Heart left ventricle (tissue), 16 donors: Measurements from ENCODE around the gene SPPL2C. TPM values are rescaled to one million over a fixed set of nuclear protein-coding genes. Genes with fewer than 3 reads are reported as not detected.

Experiments
- ATAC-seq, 4 donors: fragments of 200-7000 bp; cut with Tn5 transposase; one replicate each; pipeline ENCODE4 v1.9.1; 2020 to 2022; ENCODE audit warnings: moderate library complexity in 4 of 4, mild to moderate bottlenecking in 3 of 4, moderate number of reproducible peaks in 1 of 4
- DNase-seq, 5 donors: peaks; one replicate each; pipeline ENCODE4 v3.0.0-alpha.2; 2020
- H3K27ac ChIP-seq, 12 donors: fragments of 200-600 bp; sonication (generic) in 4 of 12; one replicate each; pipeline versions ENCODE4 v1.5.0 to v1.8.0; 2016 to 2022; ENCODE audit warnings: mild to moderate bottlenecking in 2 of 12
- H3K27me3 ChIP-seq, 9 donors: fragments of 200-600 bp; sonication (generic) in 2 of 9; one replicate each; pipeline versions ENCODE4 v1.5.1 to v1.8.0; 2016 to 2022; ENCODE audit warnings: mild to moderate bottlenecking in 3 of 9
- H3K36me3 ChIP-seq, 9 donors: fragments of 200-600 bp; sonication (generic) in 2 of 9; one replicate each; pipeline versions ENCODE4 v1.5.0 to v1.8.0; 2018 to 2022; ENCODE audit warnings: mild to moderate bottlenecking in 2 of 9
- H3K4me1 ChIP-seq, 12 donors: fragments of 200-600 bp; sonication (generic) in 4 of 12; one replicate each; pipeline versions ENCODE4 v1.5.0 to v1.8.0; 2016 to 2022; ENCODE audit warnings: mild to moderate bottlenecking in 3 of 12
- H3K4me3 ChIP-seq, 12 donors: fragments of 200-600 bp; sonication (generic) in 4 of 12; one replicate each; pipeline versions ENCODE4 v1.5.0 to v1.8.0; 2017 to 2022; ENCODE audit warnings: mild to moderate bottlenecking in 9 of 12, moderate library complexity in 4 of 12
- H3K9me3 ChIP-seq, 12 donors: fragments of 200-600 bp; sonication (generic) in 4 of 12; one replicate each; pipeline versions ENCODE4 v1.5.0 to v1.8.0; 2016 to 2022; ENCODE audit warnings: mild to moderate bottlenecking in 1 of 12
- CTCF ChIP-seq, 12 donors: fragments of 200-600 bp; sonication (generic) in 4 of 12; IDR thresholded peaks; one replicate each; pipeline versions ENCODE4 v1.5.0 to v1.8.0; 2018 to 2022; ENCODE audit warnings: antibody characterized with exemption in 12 of 12, mild to moderate bottlenecking in 5 of 12
- POLR2A ChIP-seq, 2 donors: fragments of 450-650 bp; IDR thresholded peaks; one replicate each; pipeline ENCODE4 v1.6.1; 2017; ENCODE audit warnings: antibody characterized with exemption in 2 of 2, mild to moderate bottlenecking in 2 of 2, moderate library complexity in 2 of 2
- WGBS, 4 donors: extraction: QIAGEN DNeasy Blood & Tissue Kit in 2 of 4; methylation state at CpG; one replicate each; pipeline versions ENCODE4 v1.1.5 to v1.1.7; 2013 to 2018; 5-methylcytosine and 5-hydroxymethylcytosine counted together
- intact Hi-C, 10 donors: fragments of 100-400 bp; cut with DNase I; formaldehyde crosslinking; loops; one replicate each; pipeline versions ENCODE4 v1.11.1 to v1.14.2; 2022
- polyA plus RNA-seq, 2 donors: library from polyadenylated mRNA; stranded (reverse); fragments of 200-250 nt; gene quantifications; one replicate each; pipeline ENCODE4 v1.2.3, GENCODE V29; 2013
- total RNA-seq, 9 donors: library from RNA; depleted of rRNA in 2 of 9; stranded (reverse); fragments of >200 nt in 2 of 9; fragmentation: NEBNext Ultra II Directional in 3 of 9; extraction: Animal tissue kit (Norgen Biotek cat#: 25700) in 3 of 9; gene quantifications; one replicate each; pipeline versions ENCODE4 v1.1.0 to v1.2.4, GENCODE V29; 2016 to 2023
- donor health status: ischemic (EF 13 %, LVEDD 7.1; RV severe dilation, severe dysfunction).
- donor health status: healthy with polysubstance abuse.
- donor health status: DM: no; HTN: yes; CAD: no.
- donor health status: DM: no; HTN: no; CAD: no.
- donor health status: ischemic (EF 25% LVEDD 6.9; RV normal size, moderate dysfunction).
- donor health status: ischemic (EF 25% LVEDD 5.7; RV mildly dilated, moderate dysfunction).
- donor health status: healthy.
- donor health status: DM: yes; HTN: yes; CAD: no.
- donor health status: ischemic (EF 35%, LVEDD 5.7; RV mildly dilated, moderate dysfunction).
- donor health status: nonischemic (EF 11% LVEDD 7.7; RV severe dilation, severe dysfunction).
- donor health status: DM: yes; HTN: yes; CAD: no.
- donor health status: PGD.
- donor health status: ischemic (EF 29% LVEDD 5.4; RV normal size, mild dysfunction).
- donor health status: nonischemic (EF 23%, LVEDD 6.1; RV moderate dilation, normal function).

Gene SPPL2C
- total and polyA plus RNA-seq, 11 donors, result not detected

GRCh38 chr17:45820052-45820780 is 24.5 kb upstream of the SPPL2C start:
- intact Hi-C loops, result no loop called here
- H3K4me3 ChIP-seq, result no peak overlapping the region
- H3K4me1 ChIP-seq, result no peaks in the 10 kb centered on the region
- peaks cover 0 to 17% (median 0%) of the 10 kb centered on the region in 9 donors for H3K27me3 ChIP-seq
- no peaks in the 10 kb centered on the region for H3K36me3 ChIP-seq
- WGBS, 4 donors, result 50 to 58% (median 54%) methylated on average over 6 of the region's 6 CpGs
- H3K27ac ChIP-seq, result no peak overlapping the region
- ATAC-seq (peak in 1 of 4 donors; percentile 14), DNase-seq (no peak)
- TF ChIP-seq POLR2A (IDR thresholded peaks at IDR 0.05), result no peak
- H3K9me3 ChIP-seq, result no peaks in the 10 kb centered on the region

GRCh38 chr17:45821147-45821546 is 23.5 kb upstream of the SPPL2C start:
- intact Hi-C loops, result no loop called here
- TF ChIP-seq CTCF (IDR thresholded peaks at IDR 0.05), result no peak
- no peak for TF ChIP-seq POLR2A (IDR thresholded peaks at IDR 0.05)
- no peaks in the 10 kb centered on the region for H3K9me3 ChIP-seq
- ATAC-seq, result no peak
- no peak overlapping the region for H3K4me3 ChIP-seq
- no peaks in the 10 kb centered on the region for H3K4me1 ChIP-seq
- peaks cover 0 to 20% (median 0%) of the 10 kb centered on the region in 9 donors for H3K27me3 ChIP-seq
- H3K36me3 ChIP-seq, result no peaks in the 10 kb centered on the region
- no peak for DNase-seq
- H3K27ac ChIP-seq, result no peak overlapping the region
- WGBS, 4 donors, result 87 to 90% (median 90%) methylated on average over 9 of the region's 9 CpGs

- ATAC-seq (no peak), DNase-seq (no peak)
- TF ChIP-seq CTCF (IDR thresholded peaks at IDR 0.05) (no peak), POLR2A (IDR thresholded peaks at IDR 0.05) (no peak)
- intact Hi-C loops, result no loop called here
- Histone ChIP-seq H3K4me3 (no peak overlapping the region), H3K36me3 (no peaks in the 10 kb centered on the region), H3K27ac (no peak overlapping the region), H3K27me3 (peaks cover 0 to 20% (median 0%) of the 10 kb centered on the region in 9 donors), H3K9me3 (no peaks in the 10 kb centered on the region), H3K4me1 (no peaks in the 10 kb centered on the region)
- WGBS, 4 donors, result 61 to 70% (median 68%) methylated on average over 8 to 10 of the region's 10 CpGs
Observed at GRCh38 chr17:45823598-45823997, 21.1 kb upstream of the SPPL2C start.

GRCh38 chr17:45824475-45824874 is 20.2 kb upstream of the SPPL2C start:
- Histone ChIP-seq H3K27ac (no peak overlapping the region), H3K27me3 (peaks cover 0 to 20% (median 0%) of the 10 kb centered on the region in 9 donors), H3K4me3 (no peak overlapping the region), H3K4me1 (no peaks in the 10 kb centered on the region), H3K36me3 (no peaks in the 10 kb centered on the region), H3K9me3 (no peaks in the 10 kb centered on the region)
- TF ChIP-seq POLR2A (IDR thresholded peaks at IDR 0.05) (no peak), CTCF (IDR thresholded peaks at IDR 0.05) (no peak)
- WGBS, 4 donors, result 67 to 76% (median 71%) methylated on average over 7 of the region's 7 CpGs
- DNase-seq (no peak), ATAC-seq (no peak)
- intact Hi-C loops, result no loop called here
